Esophagus muscularis mucosa (tissue), 3 donors: ENCODE data around the gene CENPX.

Experiments
- EP300 ChIP-seq: sonication (generic); formaldehyde crosslinking; IDR thresholded peaks from one replicate; pipeline ENCODE4 v1.6.1; 2017; ENCODE audit warnings: antibody characterized with exemption
- TF ChIP-seq, protein P1 (sequence below), 3 experiments: fragments of 200-600 bp in 2 of 3; fragments of 450-650 bp in 1 of 3; sonication (generic) in 2 of 3; IDR thresholded peaks; one replicate each; pipeline ENCODE4 v1.5.1; 2017 to 2019; ENCODE audit warnings: antibody characterized with exemption in 3 of 3, mild to moderate bottlenecking in 2 of 3, moderate library complexity in 1 of 3

DNA sequence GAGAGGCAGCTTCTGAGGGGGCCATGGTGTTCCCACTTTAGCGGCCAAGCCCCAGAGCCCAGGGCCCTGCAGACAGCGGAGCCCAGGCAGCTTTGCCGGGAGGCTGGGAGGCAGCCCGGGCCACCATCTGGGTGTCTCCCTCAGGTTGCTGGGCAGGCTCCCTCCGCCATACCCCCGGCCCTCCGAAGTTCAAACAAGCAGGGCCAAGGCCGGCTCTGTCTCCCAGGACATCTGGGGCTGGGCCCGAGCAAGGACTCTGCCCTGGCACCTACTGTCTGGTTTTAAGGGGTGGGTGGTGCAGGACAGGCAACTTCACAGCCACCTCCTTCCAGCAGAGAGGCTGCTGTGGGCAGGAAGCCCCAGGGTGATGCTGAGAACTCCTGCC, 40.3 kb upstream of the CENPX start:
- TF ChIP-seq, protein P1, sequence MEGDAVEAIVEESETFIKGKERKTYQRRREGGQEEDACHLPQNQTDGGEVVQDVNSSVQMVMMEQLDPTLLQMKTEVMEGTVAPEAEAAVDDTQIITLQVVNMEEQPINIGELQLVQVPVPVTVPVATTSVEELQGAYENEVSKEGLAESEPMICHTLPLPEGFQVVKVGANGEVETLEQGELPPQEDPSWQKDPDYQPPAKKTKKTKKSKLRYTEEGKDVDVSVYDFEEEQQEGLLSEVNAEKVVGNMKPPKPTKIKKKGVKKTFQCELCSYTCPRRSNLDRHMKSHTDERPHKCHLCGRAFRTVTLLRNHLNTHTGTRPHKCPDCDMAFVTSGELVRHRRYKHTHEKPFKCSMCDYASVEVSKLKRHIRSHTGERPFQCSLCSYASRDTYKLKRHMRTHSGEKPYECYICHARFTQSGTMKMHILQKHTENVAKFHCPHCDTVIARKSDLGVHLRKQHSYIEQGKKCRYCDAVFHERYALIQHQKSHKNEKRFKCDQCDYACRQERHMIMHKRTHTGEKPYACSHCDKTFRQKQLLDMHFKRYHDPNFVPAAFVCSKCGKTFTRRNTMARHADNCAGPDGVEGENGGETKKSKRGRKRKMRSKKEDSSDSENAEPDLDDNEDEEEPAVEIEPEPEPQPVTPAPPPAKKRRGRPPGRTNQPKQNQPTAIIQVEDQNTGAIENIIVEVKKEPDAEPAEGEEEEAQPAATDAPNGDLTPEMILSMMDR (IDR thresholded peaks at IDR 0.05) = no peak
- no peak for TF ChIP-seq EP300
